Activated CD4-positive, CD25-positive, alpha-beta regulatory T cell treated with anti-CD3 and anti-CD28 coated beads, Interleukin-2, amount 50 U/mL, for 24 hours (primary cell): ENCODE measurements around the gene APC.
A peak's percentile ranks its signal among the peaks of the same experiment; 100 is the strongest.
"Not testable (repeated sequence)": the region's sequence is repeated elsewhere in the genome, so short reads cannot be mapped to it uniquely, and the experiment has no call there.

Experiments used
- ATAC-seq, 2 donors: fragments of 150-1000 bp; cut with Tn5 transposase; one replicate each; pipeline ENCODE4 v1.10.0; 2021; ENCODE audit warnings: mild to moderate bottlenecking in 1 of 2, moderate library complexity in 1 of 2

The APC gene

DNA sequence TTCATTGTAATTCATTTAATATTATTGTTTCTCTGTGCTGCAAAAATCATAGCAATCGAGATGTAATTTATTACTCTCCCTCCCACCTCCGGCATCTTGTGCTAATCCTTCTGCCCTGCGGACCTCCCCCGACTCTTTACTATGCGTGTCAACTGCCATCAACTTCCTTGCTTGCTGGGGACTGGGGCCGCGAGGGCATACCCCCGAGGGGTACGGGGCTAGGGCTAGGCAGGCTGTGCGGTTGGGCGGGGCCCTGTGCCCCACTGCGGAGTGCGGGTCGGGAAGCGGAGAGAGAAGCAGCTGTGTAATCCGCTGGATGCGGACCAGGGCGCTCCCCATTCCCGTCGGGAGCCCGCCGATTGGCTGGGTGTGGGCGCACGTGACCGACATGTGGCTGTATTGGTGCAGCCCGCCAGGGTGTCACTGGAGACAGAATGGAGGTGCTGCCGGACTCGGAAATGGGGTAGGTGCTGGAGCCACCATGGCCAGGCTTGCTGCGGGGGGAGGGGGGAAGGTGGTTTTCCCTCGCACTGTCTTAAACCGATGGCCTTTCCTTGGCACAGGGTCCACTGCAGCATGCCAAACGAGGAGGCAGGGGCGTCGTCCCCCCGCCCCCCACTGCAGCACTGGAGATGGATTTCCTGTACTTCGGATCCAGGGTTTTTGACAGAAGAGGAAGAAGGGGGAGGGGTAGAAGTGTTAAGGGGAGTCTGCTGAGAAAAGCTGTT, at the start of gene APC:
Gene APC, plus strand, starts transcription at position 423 of the 728 bp plus-strand sequence. CDS start 17,006 bp downstream, outside the sequence.
- ATAC-seq = peak; percentile 99

DNA sequence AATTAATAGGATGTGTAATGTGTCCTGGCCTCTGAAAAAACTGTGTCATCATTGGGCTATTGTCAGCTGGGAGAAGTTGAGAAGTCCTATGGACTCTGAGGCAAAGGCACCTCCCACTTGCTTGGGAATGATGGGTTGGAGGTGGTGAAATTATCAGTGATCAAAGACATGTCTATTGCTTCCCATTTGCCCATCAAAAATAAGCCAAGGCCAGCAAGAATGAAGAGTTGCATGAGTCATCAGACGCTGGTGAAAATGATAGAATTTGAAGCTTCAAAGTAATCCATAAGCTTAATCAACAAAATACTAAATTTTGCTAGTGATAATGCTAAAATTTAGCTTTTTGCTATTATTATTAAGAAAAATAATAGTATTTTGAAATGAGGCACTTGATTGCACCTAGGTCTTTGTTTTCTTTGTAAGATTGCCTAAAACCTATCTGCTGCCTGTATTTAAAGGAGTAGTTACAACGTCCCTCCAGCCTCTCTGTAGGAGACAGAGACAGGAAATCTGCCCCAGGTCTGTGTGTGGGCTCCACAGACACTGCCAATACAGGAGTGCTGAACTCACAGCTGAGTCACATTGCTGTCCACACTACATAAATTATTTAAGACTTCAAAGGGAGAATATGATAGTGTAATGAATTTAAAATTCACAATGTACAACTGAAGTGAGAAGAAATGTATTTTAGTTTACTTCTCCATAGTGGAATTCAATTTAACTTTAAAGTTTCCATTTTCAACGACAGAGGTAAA, 48.4 kb upstream of the APC start:
- no peak for ATAC-seq

DNA sequence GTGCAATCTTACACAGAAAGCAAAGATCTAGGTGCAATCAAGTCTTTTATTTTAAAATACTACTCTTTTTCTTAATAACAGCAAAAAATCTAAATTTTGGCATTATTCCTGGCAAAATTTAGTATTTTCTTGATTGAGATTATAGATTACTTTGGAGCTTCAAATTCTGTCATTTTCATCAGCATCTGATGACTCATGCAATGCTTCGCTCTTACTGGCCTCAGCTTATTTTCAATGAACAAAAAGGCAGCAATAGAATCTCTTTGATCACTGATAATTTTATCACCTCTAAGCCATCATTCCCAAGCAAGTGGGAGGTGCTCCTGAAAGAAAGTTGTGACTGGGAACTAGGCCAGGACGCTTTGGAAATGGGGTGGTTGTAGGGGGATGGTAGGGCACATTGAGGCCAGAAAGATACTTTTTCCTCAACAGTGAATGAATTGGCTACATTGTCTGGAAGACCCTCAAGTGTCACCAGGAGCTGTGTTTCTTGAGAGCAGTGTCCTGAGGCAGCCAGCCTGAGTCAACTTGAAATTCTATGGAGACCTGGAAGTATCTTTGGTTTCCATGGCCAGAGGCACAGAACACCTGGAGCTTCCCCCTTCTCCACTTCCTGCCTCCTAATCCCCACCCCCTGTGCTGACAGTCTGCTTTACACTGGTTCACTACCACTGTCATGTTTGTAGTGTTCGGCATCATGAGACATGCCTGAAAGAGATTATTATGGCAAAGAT, 46.9 kb upstream of the APC start:
- no peak for ATAC-seq

DNA sequence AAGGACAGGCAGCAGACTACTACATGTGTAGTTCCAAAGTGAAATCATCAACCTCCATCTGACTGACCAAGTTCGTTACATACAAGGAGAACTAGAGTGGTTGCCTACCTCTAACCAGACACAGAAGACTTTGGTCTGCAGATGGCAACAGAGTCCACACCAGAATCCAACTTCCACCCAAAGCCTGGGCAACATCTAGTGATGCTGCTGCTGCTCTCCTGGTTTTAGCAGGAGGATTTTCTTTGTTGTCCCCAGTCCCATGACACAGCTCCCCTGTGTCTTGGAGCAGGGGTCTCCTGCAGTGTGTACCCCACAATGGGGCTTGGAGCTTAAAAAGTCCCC, 46.4 kb upstream of the APC start:
- ATAC-seq = no peak

DNA sequence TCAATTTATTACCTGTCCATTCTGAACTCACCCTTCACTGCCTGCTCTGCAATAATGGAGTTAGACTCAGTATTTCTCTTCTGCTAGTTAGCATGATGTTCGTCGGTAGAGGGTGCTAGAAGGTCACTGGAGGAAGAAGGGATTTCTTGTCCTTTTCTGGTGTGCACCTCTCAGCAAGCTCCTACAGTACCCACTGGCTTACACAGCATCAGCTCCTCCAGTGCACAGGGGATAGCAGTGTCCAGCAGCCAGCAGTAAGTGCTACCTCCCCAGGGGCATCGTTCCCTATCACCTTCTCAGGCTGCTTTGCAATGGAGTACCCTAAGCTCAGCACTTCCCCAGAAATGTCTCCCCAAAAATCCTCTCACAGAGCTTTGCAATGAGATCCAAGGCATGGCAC, 45.9 kb upstream of the APC start:
- ATAC-seq = no peak

DNA sequence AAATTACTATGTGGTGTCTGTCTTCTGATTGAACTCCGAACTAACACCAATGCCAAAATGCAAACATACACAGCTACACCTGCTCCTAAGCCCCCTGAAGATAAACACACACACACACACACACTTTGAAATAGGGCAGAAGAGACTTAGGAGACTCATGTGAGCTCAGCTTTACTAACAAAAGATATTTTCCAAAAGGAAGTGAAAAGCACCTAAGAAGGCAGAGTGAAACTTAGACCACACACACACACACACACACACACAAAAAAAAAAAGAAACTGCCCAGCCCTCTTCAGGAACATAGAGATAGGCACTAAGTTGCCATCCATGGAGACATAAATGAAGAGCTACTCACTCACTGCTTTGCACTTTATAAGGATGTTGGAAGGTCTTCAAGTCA, 45.2 kb upstream of the APC start:
- ATAC-seq = no peak

DNA sequence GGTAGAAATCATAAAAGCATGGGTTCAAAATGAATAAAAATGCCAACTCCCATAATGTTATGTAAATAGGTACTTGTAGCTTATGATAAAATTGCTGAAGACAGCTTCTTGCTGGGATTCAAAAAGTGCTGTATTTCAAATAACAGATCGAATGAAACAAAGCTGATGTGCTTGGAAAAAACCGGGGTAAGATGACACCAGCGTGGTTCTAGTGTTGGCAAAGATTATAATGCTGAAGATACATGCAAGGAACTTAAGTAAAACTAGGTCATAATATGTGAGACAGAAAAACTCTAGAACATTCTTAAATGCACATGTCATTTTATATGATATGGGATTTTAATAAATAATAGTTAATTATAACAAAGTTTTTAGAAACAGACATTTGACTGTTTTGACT, 44.4 kb upstream of the APC start:
- no peak for ATAC-seq

DNA sequence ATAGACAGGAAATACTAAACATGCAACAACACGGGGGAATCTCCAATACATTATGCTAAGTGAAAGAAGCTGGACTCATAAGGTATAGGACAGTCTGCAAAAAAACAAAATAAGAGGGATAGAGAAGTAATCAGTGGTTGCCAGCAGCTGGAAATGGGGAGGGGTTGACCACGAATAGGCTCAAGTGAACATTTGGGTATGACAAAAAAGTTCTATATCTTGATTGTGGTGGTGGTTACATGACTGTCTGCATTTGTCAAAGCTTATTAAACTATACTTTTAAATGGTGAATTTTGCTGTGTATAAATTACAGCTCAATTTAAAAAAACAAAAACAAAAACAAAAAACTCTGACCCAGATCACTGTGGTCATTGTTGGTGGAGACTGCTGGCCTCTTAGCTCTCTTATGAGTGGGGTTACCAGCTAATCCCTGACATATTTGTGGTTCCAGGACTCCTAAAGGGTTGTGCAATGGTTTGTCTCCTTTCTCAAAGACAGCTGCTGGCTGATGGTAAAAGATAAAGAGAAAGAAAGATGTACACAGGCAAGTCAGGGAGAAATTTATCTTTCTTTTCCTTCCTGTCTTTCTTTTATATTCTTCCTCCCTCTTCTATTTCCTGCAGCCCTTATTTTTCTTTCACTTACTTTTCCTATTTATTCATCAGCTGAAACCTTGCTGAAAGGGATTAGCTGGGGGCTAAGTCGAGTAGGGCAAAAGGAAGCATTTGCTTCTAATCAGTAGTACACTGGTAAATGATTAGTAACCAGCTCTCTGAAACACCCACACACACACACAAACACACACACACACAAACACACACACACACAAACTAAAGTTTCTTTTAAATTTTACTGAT, 42.6 kb upstream of the APC start:
- no peak for ATAC-seq

DNA sequence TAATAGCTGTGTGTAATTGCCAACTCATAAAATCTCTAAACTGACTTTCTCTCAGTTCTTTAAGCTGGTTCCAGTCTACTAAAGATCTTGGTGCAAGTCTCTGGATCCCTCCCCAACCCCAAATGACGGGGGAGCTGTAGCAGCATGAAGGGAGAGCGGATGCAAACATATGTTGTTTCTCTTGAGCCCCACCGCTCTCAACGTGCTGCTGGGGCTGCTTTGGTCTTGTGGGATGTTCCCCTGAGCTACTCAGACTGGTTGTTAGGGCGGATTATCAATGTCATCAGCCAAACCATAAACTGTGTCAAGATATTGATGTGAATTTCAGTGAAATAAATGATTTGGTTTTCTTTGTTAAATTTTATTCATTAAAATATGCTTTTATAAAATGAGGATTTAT, 40.9 kb upstream of the APC start:
- no peak for ATAC-seq

DNA sequence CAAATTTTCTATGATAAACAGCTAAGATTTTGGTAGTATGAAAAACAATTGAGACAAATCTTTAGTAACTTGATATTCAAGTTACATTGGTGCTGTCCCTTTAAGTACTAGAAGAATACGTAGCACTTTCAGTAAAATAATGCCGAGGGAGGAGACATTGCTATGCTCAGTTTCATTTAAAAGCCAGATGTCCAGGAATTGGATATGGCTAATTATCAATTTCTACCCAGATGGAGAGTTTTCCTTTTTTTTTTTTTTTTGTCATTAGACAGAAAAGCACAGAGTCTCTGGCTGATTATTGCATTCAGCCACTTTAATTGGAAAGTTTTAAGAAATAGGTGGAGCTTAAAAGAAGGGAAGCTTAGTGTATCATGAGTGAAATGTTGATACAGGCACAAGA, 40.4 kb upstream of the APC start:
- no peak for ATAC-seq

DNA sequence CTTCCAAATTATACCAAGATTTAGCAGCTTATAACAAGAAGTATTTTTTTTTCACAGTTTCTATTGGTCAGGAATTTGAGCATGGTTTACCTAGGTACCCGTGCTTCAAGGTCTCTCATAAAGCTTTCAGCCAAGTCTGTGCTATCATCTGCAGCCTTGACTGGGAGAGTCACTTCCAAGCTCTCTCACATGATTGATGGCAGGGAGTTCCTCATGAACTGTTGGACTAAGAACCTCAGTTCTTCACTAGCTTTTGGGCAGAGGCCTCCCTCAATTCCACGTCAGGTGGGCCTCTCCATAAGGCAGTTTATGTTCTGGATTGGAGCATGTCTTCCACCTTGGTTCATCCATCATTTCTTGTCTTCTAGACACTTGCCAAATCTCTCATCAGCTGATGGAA, 39.9 kb upstream of the APC start:
- no peak for ATAC-seq

DNA sequence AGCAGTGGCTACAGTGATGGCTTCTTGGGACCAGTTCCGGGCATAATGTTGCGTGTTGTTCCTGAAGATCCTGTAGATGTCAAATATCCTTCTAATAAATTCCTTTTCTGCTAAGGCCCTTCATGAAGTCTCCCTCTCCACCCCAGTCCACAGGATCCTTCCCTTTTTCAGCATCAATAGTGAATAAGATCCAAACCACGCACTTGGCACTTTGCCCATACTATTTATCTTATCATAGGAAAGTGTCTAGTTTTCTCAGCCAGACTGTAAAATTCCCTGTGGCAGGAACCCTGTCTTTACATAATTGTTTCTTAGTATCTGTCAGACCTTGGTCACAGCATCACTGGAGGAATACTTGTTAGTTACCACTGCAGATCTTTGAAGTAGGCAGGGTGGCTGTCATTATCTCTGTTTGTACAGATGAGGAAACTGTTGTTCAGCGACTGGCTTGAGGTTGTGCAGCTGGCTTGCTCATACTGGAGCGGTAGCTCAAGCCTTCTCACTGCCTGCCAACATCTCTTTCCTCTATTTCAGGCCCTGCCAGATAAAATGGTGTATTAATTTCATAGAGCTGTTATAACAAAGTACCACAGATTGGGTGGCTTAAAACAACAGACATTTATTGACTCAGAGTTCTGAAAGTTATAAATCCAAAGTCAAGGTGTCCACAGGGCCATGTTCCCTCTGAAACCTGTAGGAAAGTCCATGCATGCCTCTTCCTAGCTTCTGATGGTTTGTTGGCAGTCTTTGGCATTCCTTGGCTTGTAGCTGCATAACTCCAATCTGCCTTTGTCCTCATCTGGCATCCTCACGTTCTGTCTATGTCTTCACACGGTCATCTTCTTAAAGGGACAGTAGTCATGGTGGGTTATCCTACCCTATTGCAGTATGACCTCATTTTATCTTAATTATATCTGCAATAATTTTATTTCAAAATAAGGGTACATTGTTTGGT, 33.5 kb upstream of the APC start:
- ATAC-seq = no peak

DNA sequence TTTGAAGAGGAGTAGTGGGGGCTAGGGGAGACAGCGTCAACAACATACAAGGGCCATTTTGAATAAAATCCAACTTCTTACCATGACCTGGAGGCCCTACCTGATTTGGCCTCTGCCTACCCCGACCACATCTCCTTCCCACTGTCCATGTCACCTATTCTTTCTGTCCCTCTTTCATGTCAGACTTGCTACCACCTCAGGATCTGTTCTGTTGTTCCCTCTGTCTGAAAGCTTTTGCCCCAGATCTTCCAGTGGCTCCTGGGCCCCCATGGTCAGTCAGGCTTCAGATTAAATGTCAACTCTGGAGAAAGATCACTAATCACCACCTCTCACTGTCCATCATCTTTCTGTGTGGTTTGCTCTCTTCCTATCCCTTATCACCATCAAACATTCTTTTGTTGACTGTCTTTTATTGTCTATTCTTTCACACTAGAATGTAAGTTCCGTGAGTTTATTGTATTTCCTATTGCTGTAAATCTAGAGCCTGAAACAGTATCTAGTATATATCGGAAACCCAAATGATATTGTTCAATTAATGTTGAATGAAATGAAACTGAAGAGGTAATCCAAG, 31.2 kb upstream of the APC start:
- no peak for ATAC-seq

DNA sequence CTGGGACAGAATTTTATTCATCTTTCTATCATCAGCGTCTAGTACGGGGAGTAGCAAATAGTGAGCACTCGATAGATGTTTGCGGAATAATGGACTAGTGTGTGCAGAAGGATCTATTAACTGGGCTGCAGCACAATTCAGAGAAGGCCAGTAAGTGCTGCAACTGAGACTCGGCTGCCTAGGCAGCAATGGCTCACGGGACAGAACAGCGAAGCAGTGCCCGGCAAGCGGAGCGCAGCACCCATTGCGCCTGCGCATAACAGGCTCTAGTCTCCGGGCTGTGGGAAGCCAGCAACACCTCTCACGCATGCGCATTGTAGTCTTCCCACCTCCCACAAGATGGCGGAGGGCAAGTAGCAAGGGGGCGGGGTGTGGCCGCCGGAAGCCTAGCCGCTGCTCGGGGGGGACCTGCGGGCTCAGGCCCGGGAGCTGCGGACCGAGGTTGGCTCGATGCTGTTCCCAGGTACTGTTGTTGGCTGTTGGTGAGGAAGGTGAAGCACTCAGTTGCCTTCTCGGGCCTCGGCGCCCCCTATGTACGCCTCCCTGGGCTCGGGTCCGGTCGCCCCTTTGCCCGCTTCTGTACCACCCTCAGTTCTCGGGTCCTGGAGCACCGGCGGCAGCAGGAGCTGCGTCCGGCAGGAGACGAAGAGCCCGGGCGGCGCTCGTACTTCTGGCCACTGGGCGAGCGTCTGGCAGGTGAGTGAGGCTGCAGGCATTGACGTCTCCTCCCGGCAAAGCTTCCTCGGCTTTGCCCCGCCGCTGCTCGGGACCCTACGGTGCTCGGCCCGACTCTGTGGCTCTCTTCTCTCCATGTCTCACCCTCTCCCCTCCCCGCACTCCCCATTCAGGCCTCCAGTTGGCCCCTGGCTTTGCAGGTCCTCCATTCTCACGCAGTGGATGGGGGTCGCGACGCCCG, 30.2 kb upstream of the APC start:
- peak; percentile 97 to 98 for ATAC-seq

DNA sequence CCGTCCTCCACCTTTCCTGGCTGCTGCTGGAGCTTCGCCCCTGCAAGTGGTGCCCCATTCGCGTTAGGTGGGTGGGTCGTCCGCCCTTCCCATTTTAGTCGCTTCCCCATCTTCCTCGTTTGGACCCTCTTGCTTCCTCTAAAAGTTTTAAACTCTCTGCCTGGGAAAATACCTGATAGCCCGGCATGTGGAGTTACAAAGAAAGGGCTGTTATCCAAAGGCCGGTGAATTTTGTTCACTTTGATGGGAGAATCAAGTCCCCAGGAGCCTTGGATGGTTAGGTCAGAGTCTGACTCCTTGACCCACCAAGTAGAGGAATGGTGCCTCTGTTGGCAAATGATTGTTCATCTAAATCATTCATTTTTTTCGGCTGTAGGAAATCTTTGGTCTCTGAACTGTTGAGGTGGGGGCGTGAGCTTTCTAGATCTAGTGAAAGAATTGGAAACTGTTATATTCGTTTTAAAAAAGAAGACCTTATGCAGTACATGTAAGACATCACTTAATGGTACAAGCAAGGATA, 29.5 kb upstream of the APC start:
- no peak for ATAC-seq

DNA sequence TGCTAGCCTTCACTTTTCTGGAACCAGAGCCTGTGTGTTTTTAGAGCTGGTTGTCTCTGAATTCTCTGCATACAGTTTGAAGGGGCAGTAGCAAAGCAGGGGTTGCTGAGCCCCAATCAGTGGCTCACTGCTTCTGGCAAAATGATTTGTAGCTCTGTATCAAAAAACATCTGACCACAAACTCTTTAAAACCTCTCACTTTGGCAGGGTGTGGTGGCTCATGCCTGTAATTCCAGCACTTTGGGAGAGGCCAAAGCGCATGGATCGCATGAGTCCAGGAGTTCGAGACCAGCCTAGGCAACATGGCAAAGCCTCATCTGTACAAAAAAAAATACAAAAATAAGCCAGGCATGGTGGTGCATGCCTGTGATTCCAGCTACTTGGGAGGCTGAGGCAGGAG, 28.3 kb upstream of the APC start:
- no peak for ATAC-seq

DNA sequence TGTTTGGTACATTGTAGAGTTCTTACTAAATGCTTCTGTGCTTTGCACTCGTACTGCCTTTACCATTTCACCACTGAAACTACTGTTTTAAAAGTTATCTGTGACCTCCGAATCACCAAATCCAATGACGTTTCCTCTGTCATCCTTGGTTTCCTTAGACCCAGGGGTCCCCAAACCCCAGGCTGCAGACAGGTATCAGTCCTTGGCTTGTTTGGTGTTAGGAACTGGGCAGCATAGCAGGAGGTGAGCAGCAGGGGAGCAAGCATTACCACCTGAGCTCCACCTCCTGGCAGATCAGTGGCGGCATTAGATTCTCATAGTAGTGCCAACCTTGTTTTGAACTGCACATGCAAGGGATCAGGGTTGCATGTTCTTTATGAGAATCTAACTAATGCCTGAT, 26.8 kb upstream of the APC start:
- no peak for ATAC-seq

DNA sequence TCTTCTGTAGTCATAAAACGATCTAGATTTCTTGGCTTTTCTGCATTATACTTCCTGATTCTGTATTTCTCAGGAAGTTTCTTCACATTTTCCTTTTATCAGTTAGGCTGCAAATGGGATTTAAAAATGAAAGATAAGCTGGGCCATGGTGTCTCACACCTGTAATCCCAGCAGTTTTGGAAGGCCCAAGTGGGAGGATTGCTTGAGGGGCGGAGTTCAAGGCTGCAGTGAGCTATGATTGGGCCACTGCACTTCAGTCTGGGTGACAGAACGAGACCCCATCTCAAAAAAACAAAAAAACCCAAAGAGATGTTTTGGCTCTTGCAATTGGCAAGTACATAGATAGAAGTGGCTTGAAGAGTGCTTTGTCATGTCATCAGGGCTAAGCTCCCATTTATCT, 26.2 kb upstream of the APC start:
- no peak for ATAC-seq

DNA sequence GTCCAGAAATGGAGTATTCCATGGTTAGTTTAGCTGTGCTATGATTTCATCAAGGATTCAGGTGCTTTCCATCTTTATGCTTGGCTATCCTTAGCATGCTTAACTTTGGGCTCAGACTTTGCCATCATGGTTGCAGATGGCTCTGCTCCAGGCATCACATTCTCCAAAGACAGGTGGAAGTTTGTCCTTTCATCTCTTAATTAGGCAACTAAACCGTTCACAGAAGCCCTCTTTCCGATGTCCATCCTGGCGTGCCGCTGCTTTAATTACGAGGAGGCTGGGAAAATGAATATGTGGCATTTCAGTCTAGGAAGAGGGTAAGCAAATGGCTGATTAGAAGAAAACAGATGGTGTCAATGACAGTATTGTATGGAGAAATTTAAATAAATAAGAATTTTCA, 24.5 kb upstream of the APC start:
- no peak for ATAC-seq

DNA sequence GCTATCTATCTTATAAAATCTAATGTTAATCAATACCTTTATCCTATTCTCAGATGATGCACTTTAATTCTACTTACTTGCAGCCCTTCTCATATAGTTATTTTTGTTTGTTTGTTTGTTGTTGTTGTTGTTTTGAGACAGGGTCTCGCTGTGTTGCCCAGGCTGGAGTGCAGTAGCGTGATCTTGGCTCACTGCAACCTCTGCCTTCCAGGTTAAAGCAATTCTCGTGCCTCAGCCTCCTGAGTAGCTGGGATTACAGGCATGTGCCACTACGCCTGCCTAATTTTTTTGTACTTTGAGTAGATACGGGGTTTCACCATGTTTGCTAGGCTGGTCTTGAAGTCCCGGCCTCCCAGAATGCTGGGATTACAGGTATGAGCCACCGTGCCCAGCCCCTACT, 20.8 kb upstream of the APC start:
- ATAC-seq = not testable (repeated sequence)
